CD14-positive monocyte (primary cell): ENCODE results near the gene CD200R1. TPM values are rescaled to one million over a fixed set of nuclear protein-coding genes. Genes with fewer than 3 reads are reported as not detected.

ENCODE experiments used
- DNase-seq, 3 donors: peaks; one replicate each; pipeline ENCODE4 v3.0.0-alpha.2; 2011 to 2022
- H2AFZ ChIP-seq: 2 replicates; pipeline ENCODE4 v1.6.0; 2012; ENCODE audit warnings: mild to moderate bottlenecking, low read depth, low read length, inconsistent platforms; ENCODE audit not compliant: insufficient read depth, poor library complexity, severe bottlenecking
- H3K27ac ChIP-seq, 2 donors: 1 replicate in 1 of 2; 2 replicates in 1 of 2; pipeline ENCODE4 v1.5.1; 2012 to 2013; ENCODE audit warnings: low read length in 2 of 2, control low read depth in 1 of 2, inconsistent platforms in 1 of 2, low read depth in 1 of 2, mild to moderate bottlenecking in 1 of 2
- H3K27me3 ChIP-seq, 2 donors: one replicate each; pipeline versions ENCODE4 v1.6.0 to v1.6.1; 2011 to 2013; ENCODE audit warnings: low read length in 2 of 2; ENCODE audit not compliant: control insufficient read depth in 2 of 2, insufficient read depth in 2 of 2
- H3K36me3 ChIP-seq, 2 donors: replicated peaks in 1 of 2; 1 replicate in 1 of 2; 2 replicates in 1 of 2; pipeline versions ENCODE4 v1.5.1 to v1.6.1; 2012 to 2013; ENCODE audit warnings: low read length in 2 of 2, control low read depth in 1 of 2, inconsistent platforms in 1 of 2, mild to moderate bottlenecking in 1 of 2; ENCODE audit not compliant: insufficient read depth in 2 of 2, control insufficient read depth in 1 of 2
- H3K4me1 ChIP-seq, 2 donors: 1 replicate in 1 of 2; 2 replicates in 1 of 2; pipeline versions ENCODE4 v1.5.1 to v1.6.1; 2012 to 2013; ENCODE audit warnings: low read length in 2 of 2, control low read depth in 1 of 2, inconsistent platforms in 1 of 2, mild to moderate bottlenecking in 1 of 2, moderate library complexity in 1 of 2; ENCODE audit not compliant: insufficient read depth in 2 of 2, control insufficient read depth in 1 of 2
- H3K4me2 ChIP-seq: replicated peaks from 2 replicates; pipeline ENCODE3; 2012; ENCODE audit warnings: low read length, moderate library complexity, mild to moderate bottlenecking; ENCODE audit not compliant: poor library complexity, severe bottlenecking; ENCODE audit errors: extremely low read depth
- H3K4me3 ChIP-seq, 3 experiments: fragments of 200-600 bp in 1 of 3; sonication (generic) in 1 of 3; replicated peaks in 1 of 3; 1 replicate in 2 of 3; 2 replicates in 1 of 3; pipeline ENCODE4 v1.5.1; 2011 to 2013; ENCODE audit warnings: low read length in 3 of 3, mild to moderate bottlenecking in 3 of 3, control low read depth in 2 of 3, low read depth in 2 of 3, inconsistent platforms in 1 of 3, moderate library complexity in 1 of 3
- H3K79me2 ChIP-seq: 2 replicates; pipeline ENCODE4 v1.6.0; 2012; ENCODE audit warnings: mild to moderate bottlenecking, control low read depth, inconsistent platforms, low read length, moderate library complexity; ENCODE audit not compliant: insufficient read depth
- H3K9ac ChIP-seq: 2 replicates; pipeline ENCODE4 v1.6.0; 2017; ENCODE audit warnings: low read length, mild to moderate bottlenecking; ENCODE audit not compliant: insufficient read depth, poor library complexity, severe bottlenecking
- H3K9me3 ChIP-seq, 2 donors: replicated peaks in 1 of 2; 1 replicate in 1 of 2; 2 replicates in 1 of 2; pipeline versions ENCODE4 v1.5.1 to v1.6.1; 2012 to 2013; ENCODE audit warnings: low read length in 2 of 2, control low read depth in 1 of 2; ENCODE audit not compliant: control insufficient read depth in 1 of 2, insufficient read depth in 1 of 2
- H4K20me1 ChIP-seq: 2 replicates; pipeline ENCODE4 v1.6.0; 2012; ENCODE audit warnings: mild to moderate bottlenecking, low read length, control low read depth, moderate library complexity; ENCODE audit not compliant: insufficient read depth
- H3K27ac Mint-ChIP-seq, 7 donors: one replicate each; pipeline ENCODE4 v1.8.0; 2020; ENCODE audit warnings: mild to moderate bottlenecking in 7 of 7, mixed read lengths in 7 of 7, moderate library complexity in 6 of 7, inconsistent platforms in 2 of 7
- H3K27me3 Mint-ChIP-seq, 3 donors: one replicate each; pipeline ENCODE4 v1.8.0; 2021 to 2022; ENCODE audit warnings: low read depth in 3 of 3, mild to moderate bottlenecking in 3 of 3, mixed read lengths in 3 of 3, moderate library complexity in 3 of 3, inconsistent platforms in 1 of 3
- H3K36me3 Mint-ChIP-seq, 2 donors: one replicate each; pipeline ENCODE4 v1.8.0; 2020; ENCODE audit warnings: mixed read lengths in 2 of 2, inconsistent platforms in 1 of 2, mild to moderate bottlenecking in 1 of 2
- H3K4me1 Mint-ChIP-seq: one replicate; pipeline ENCODE4 v1.8.0; 2020; ENCODE audit warnings: mild to moderate bottlenecking, mixed read lengths
- H3K4me3 Mint-ChIP-seq, 2 donors: one replicate each; pipeline ENCODE4 v1.8.0; 2020; ENCODE audit warnings: mild to moderate bottlenecking in 2 of 2, mixed read lengths in 2 of 2, moderate library complexity in 1 of 2
- H3K9me3 Mint-ChIP-seq, 7 donors: one replicate each; pipeline ENCODE4 v1.8.0; 2020 to 2022; ENCODE audit warnings: mixed read lengths in 7 of 7, mild to moderate bottlenecking in 6 of 7, moderate library complexity in 6 of 7, inconsistent platforms in 2 of 7
- CTCF ChIP-seq: fragments of 200-600 bp; IDR thresholded peaks from one replicate; pipeline ENCODE4 v1.8.0; 2022; ENCODE audit warnings: antibody characterized with exemption, mild to moderate bottlenecking
- WGBS: methylation state at CpG from one replicate; pipeline ENCODE4 v1.1.5; 2013; ENCODE audit warnings: missing lambda C conversion rate; ENCODE audit not compliant: insufficient coverage; 5-methylcytosine and 5-hydroxymethylcytosine counted together
- intact Hi-C, 2 donors: fragments of 100-400 bp; cut with micrococcal nuclease; formaldehyde crosslinking; loops; one replicate each; pipeline versions ENCODE4 v1.15.0 to v1.15.1; 2023
- polyA plus RNA-seq, 3 donors: library from polyadenylated mRNA; depleted of rRNA in 1 of 3; unstranded in 2 of 3; stranded (reverse) in 1 of 3; fragments of 300-500 nt in 2 of 3; fragments of >200 nt in 1 of 3; fragmentation: Illumina TruSeq in 2 of 3; gene quantifications; 1 replicate in 2 of 3; 2 replicates in 1 of 3; pipeline ENCODE4 v1.2.3, GENCODE V29; 2012 to 2021

Gene CD200R1
- polyA plus RNA-seq, 3 donors = 1.5 to 9.0 (median 1.6) TPM

- peak overlapping the region; percentile 78 for H3K9ac ChIP-seq
- H3K4me3 ChIP-seq = peak overlapping the region; percentile 81 to 92 (median 84)
- WGBS = 2% methylated on average over 54 of the region's 63 CpGs
- peak overlapping the region; percentile 94 to 98 for H3K4me3 Mint-ChIP-seq
- DNase-seq = peak; percentile 65 to 77 (median 73)
- H3K9me3 ChIP-seq = no peaks in the 10 kb centered on the region
- H3K4me2 ChIP-seq = peak overlapping the region; percentile 84
- H3K4me1 Mint-ChIP-seq = peaks cover 29% of the 10 kb centered on the region
- peaks cover 24 to 30% of the 10 kb centered on the region in 2 donors for H3K36me3 ChIP-seq
- H3K27me3 ChIP-seq = no peaks in the 10 kb centered on the region
- peaks cover 0 to 6% (median 0%) of the 10 kb centered on the region in 7 donors for H3K9me3 Mint-ChIP-seq
- peaks cover 19 to 24% of the 10 kb centered on the region in 2 donors for H3K36me3 Mint-ChIP-seq
- H3K79me2 ChIP-seq = peaks cover 55% of the 10 kb centered on the region
- peaks cover 0 to 2% (median 1%) of the 10 kb centered on the region in 3 donors for H3K27me3 Mint-ChIP-seq
- intact Hi-C loops = no loop called here
- no peak for TF ChIP-seq CTCF
- H4K20me1 ChIP-seq = no peaks in the 10 kb centered on the region
- peak overlapping the region; percentile 83 to 89 for H3K27ac ChIP-seq
- H3K4me1 ChIP-seq = peaks cover 19 to 25% of the 10 kb centered on the region in 2 donors
- H2AFZ ChIP-seq = peak overlapping the region; percentile 97
- H3K27ac Mint-ChIP-seq = peak overlapping the region; percentile 85 to 95 (median 93)
Observed at GRCh38 chr3:113019182-113020137, 44.6 kb upstream of the CD200R1 start.

- Histone ChIP-seq H3K79me2 (peaks cover 55% of the 10 kb centered on the region), H3K4me1 (peaks cover 19 to 25% of the 10 kb centered on the region in 2 donors), H3K9me3 (no peaks in the 10 kb centered on the region), H3K4me3 (peak overlapping the region; percentile 81 to 92 (median 84)), H3K36me3 (peaks cover 28 to 38% of the 10 kb centered on the region in 2 donors), H3K27me3 (no peaks in the 10 kb centered on the region), H4K20me1 (peaks cover 1% of the 10 kb centered on the region), H2AFZ (peak overlapping the region; percentile 97), H3K9ac (peak overlapping the region; percentile 78), H3K4me2 (peak overlapping the region; percentile 84), H3K27ac (peak overlapping the region; percentile 83 to 89)
- Mint-ChIP-seq H3K4me1 (peaks cover 29% of the 10 kb centered on the region), H3K9me3 (peaks cover 0 to 6% (median 0%) of the 10 kb centered on the region in 7 donors), H3K27ac (peak overlapping the region; percentile 85 to 95 (median 93)), H3K36me3 (peaks cover 22 to 31% of the 10 kb centered on the region in 2 donors), H3K27me3 (peaks cover 0 to 2% (median 1%) of the 10 kb centered on the region in 3 donors), H3K4me3 (peak overlapping the region; percentile 94 to 98)
- intact Hi-C loops = no loop called here
- DNase-seq = peak in 1 of 3 donors; percentile 4
- no peak for TF ChIP-seq CTCF
- 7% methylated on average over 5 of the region's 13 CpGs for WGBS
Observed at GRCh38 chr3:113018536-113019181, 43.8 kb upstream of the CD200R1 start.
